A549 treated with Mapracorat at 1 μM for 4 hours (cell line): ENCODE results near the gene PDCD10. TPM values are rescaled to one million over a fixed set of nuclear protein-coding genes. Genes with fewer than 3 reads are reported as not detected.

Experiments used
- total RNA-seq: library from RNA; stranded (reverse); fragments of 200-300 nt; extraction: Qiagen RNA extraction; gene quantifications from 5 replicates; pipeline ENCODE4 v1.2.3, GENCODE V29; 2022

PDCD10 gene
- total RNA-seq: 51.2 to 66.0 TPM (median 53.6 TPM) in 5 replicates

GRCh38 chr3:167734498-167735232, at the start of gene PDCD10:
PDCD10 (minus strand) TSS chr3:167734892; CDS start chr3:167720157, 14,735 bp downstream.

GRCh38 chr3:167735233-167736138, 794 bp upstream of the PDCD10 start, which contains the start of gene SERPINI1:
SERPINI1 (plus strand) TSS chr3:167735721; CDS start chr3:167789129, 53,408 bp downstream.

GRCh38 chr3:167653760-167654159, 80.9 kb downstream of the PDCD10 start, which contains the start of gene WDR49:
WDR49 (minus strand) TSS chr3:167653942; CDS start chr3:167653425, 517 bp downstream.

Other genes with a start within 250 kb of the PDCD10 start
- gene WDR49, start 81.0 kb downstream of the PDCD10 start, total RNA-seq: not detected in 5 replicates
- 2.4 to 3.1 TPM (median 2.8 TPM) in 5 replicates for gene SERPINI1, start 829 bp upstream of the PDCD10 start, total RNA-seq